ENCODE results near the gene TNFRSF14.

TNFRSF14 gene

DNA sequence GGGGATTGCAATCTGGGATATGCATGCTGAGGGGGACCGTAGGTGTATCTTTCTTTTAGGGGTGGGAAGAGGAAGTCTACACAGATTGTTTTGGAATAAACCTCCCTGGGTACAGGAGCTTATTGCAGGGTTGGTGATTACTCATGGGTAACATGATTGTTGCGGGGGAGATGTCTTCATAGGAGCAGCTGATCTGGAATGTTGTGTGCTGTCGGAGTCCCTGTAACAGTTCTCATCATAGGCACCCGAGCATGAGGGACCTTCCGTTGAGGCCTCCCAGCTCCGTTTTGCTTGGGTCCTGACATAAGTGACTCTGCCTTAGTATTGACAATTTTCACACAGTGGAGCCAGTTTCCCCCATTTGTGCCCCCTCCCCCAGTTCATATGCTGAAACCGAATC is 26.2 kb downstream of the TNFRSF14 start:
- DNase-seq (ENCODE audit: low read depth) = no peak
- no peak overlapping the region for H3K4me3 ChIP-seq (ENCODE audit: low read depth, low read length)

DNA sequence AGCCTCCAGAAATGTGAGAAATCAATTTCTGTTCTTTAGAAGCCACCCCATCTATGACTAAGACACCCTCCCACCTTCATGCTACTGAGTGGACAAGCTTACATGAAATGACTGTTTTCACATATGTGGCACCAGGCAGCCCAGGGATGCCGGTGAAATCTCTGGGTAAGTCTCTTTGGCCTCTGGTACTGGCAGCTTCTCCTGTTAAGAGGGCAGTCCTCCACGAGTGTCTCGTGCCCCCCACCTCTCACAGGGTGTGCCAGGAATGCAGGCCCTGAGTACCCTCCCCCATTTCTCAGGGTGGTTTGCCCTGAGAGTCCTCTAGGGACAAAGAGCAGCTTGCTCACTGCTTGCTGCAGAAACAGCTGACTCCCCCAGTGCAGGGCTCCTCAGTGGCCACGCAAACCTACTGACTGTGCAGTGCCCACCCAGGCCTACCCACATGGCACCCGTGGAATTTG is 27.2 kb downstream of the TNFRSF14 start:
- no peak overlapping the region for H3K4me3 ChIP-seq (ENCODE audit: low read depth, low read length)
- DNase-seq (ENCODE audit: low read depth) = no peak

DNA sequence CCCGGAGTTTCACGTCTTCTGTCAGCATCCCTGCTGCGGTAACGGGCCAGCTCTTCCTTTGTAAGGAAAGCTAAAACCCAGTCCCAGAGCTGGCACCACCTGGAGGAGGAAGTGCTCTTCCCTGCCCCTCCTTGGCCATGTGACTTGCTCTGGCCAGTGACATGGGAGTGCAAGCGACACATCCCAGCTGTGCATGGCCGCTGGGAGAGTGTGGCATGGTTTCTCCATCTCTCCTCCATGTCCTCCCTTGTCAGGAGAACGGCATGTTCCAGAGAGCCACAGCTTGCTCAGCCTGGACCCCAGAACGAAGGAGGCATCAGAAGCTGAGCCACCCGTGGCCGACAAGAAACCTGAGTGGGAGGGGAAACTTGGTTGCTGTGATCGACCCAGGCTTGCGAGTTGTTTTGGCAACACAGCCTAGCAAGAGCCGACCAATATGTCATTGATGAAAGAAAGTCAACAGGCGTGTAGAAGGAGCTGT is 27.7 kb downstream of the TNFRSF14 start:
- DNase-seq (ENCODE audit: low read depth) = no peak
- no peak overlapping the region for H3K4me3 ChIP-seq (ENCODE audit: low read depth, low read length)

DNA sequence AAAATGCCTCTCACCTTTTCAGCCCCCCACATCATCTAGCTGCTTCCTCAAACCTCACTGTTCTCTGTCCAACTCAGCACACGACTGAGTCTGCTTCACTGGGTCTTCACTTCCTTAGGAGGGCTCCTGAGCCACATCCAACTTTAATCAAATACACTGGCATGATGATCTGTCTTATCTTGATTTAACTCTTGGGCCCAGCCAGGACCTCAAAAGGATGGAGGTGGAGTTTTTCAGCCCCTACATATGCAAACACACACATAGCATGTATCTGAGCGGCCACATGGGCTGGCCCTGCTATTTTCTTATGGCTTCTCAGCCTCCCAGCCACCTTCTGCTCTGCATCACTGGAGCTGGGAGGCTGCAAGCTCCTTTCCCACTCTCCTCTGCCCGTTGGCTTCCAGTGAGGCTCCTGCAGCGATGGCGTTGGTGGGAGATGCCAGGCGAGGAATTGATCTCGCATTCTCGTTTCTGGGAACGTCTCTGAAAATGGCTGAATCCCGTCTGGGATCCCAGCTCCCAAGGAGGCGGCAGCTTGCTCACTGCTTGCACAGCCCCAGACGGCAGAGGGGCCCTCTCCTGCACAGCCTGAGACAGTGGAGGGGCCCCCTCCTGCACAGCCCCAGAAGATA is 28.6 kb downstream of the TNFRSF14 start:
- DNase-seq (ENCODE audit: low read depth) = no peak
- peak overlapping the region; percentile 77 for H3K4me3 ChIP-seq (ENCODE audit: low read depth, low read length)

DNA sequence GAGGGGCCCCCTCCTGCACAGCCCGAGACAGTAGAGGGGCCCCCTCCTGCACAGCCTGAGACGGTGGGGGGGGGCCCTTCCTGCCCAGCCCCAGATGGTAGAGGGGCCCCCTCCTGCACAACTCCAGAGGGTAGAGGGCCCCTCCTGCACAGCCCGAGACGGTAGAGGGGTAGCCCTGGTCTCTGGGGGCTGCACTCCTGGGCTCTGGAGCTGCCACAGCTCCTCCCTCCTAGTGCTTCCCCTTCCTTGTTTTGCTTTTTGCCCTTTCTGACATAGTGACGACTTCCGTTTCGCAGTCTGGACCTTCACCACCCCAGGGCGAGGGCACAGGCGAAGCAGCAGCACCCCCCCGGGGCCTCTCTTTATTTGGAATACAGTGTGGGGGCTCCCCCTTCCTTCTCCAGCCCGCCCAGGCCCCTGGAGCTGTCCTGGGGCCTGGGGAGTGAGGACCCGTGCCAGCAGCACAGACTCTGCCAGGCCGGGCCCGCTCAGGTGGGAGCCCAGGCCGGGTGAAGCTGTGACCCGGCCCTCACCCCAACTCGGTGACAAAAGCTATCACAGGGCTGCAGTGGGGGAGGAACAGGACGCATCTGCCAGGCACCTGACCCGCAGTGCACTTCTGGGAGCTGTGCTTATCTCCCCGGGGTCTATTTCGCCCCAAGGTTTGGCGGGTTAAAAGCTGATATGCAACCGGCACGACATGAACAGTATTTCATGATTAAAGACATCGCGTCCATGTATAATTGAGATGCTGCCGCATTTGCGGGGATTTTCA is 29.3 kb downstream of the TNFRSF14 start:
- no peak for DNase-seq (ENCODE audit: low read depth)
- peak overlapping the region; percentile 77 for H3K4me3 ChIP-seq (ENCODE audit: low read depth, low read length)

DNA sequence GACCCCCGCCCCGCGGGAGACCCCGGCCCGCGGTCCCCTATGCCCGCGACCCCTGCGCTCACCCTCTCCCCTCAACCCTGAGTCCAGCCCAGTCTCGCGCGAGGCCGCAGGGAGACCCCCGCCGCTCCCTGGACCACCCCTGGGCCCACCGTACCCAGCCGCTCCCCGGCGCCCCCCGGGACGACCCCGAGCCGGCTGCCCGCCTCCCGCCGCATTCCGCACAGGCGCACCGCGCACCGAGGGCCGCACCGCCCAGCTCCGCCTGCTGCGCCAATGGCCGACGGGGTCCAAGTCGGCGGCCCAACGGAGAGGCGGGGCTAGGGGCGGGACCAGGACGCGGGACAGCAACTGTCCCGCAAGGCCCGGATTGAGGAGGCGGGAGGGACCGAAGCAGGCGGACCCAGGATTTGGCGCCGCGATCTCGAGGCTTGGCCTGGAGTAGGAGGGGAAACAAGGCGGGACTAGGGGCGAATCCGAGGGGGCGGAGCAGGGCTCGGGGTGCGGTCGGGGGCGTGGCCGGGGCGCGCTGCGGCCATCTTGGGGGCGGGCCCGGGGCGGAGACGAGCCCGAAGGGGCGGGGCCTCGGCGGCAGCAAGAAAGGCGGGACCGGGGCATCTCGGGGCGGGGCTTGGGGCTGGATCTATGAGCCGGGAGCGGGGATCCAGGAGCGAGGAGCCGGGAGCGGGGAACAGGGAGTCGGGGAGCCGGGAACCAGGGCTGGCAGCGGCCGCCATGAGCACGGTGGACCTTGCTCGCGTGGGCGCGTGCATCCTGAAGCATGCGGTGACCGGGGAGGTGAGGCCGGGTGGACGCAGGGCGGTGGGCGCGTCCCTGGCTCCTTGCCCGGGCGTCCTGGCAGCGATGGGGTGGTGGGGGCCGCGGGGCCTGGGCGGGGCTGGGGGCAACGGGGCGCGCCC is 30.2 kb downstream of the TNFRSF14 start, which contains the start of gene PRXL2B:
PRXL2B (plus strand) TSS at position 624 of the 917 bp plus-strand sequence; CDS start at position 733, 109 bp downstream.
- H3K4me3 ChIP-seq (ENCODE audit: low read depth, low read length) = peak within 1 kb of the TSS; percentile 77
- peak; percentile 98 for DNase-seq (ENCODE audit: low read depth)

DNA sequence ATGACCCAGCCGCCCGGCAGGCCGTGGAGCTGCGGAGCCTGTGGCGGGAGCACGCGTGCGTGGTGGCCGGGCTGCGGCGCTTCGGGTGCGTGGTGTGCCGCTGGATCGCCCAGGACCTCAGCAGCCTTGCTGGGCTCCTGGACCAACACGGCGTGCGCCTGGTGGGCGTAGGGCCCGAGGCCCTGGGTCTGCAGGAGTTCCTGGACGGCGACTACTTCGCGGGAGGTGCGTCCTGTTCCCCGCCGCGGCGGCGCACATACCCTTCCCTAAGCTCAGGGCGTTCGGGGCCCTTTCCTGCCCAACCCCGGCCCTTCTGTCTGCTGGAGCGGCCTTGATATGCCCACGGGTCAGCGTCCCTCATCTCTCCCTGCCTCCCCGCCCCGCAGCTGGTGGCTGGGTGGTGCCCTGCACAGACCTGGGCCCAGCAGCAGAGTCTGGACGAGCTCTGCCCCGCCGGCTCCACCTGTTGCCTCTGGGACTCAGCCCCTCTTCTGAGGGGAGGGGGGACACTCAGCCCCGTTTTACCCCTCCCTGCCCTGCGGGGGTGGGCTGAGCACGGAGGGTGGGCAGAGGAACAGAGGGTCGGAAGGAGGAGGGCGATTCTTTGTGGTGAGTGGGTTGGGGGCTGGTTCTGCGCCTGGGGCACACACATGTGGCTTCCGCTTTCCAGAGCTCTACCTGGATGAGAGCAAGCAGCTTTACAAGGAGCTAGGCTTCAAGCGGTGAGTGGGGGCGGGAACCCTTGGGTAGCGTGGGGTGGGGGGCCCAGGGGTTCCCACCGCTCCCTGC is 31.1 kb downstream of the TNFRSF14 start:
- no peak for DNase-seq (ENCODE audit: low read depth)

DNA sequence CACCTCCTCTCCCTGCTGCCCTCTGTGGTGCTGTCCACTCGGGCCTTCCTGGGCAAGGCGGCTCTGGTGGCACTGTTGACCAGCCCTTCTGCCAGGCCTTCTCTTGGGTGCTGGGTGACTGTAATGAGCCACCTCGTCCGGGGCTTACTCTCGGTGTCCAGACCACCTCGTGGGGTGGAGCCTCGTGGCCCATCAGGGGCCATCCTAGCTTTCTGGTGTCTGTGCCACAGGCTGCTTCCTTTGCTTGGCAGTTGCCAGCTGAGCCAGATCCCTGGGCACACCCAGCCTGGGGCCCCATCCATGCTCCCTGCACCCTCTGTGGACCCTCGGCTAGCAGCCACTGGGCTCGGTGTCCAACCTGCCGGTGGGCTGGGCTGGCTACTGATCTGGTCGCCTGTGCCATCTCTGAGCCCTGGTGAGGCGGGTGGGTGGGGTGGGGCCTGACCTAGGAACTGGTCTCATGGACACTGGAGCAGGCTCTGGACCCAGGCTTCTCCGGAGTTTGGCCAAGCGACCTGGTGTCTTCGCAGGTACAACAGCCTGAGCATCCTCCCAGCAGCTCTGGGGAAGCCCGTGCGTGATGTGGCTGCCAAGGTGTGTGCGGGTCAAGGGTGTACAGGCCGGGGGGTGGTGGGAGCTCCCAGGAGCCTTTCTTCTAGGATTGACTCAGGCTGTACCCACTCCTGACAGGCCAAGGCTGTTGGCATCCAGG is 31.8 kb downstream of the TNFRSF14 start:
- no peak for DNase-seq (ENCODE audit: low read depth)
- peak overlapping the region; percentile 77 for H3K4me3 ChIP-seq (ENCODE audit: low read depth, low read length)

More for the DNA sequence above, 31.1 kb downstream of the TNFRSF14 start:
- peak overlapping the region; percentile 77 for H3K4me3 ChIP-seq (ENCODE audit: low read depth, low read length)

DNA sequence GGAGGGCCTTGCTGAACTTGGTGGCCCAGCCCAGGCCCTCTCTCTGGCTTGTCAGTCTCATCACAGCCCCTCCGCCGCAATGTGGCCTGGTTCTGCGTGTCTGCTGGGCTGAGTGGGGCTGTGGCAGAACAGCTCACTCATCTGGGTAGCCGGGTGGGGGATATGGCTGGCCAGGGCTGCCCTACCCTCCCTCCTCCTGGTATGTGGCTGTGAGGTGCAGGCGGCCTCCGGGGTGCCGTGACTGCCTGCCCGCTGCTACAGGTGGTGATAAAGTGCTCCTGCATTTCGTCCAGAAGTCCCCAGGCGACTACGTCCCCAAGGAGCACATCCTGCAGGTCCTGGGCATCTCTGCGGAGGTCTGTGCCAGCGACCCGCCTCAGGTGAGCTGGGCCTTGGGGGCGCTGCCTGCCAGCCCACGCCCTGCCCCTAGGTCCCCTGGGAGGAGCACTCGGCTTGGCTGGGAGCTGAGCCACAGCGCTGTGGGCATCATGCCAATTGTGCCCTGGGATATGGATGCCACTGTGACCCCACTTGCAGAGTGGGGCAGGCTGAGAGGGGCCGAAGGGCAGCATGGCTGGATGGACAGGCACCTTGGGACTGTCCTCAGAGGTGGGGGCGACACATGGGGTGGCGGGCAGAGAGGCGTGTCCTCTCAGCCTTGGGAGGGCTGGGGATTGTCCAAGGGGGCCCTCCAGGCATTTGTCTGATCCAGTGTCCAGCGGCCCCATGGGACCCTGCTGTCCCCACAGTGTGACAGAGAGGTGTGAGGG is 32.7 kb downstream of the TNFRSF14 start:
- DNase-seq (ENCODE audit: low read depth) = no peak
- H3K4me3 ChIP-seq (ENCODE audit: low read depth, low read length) = no peak overlapping the region

DNA sequence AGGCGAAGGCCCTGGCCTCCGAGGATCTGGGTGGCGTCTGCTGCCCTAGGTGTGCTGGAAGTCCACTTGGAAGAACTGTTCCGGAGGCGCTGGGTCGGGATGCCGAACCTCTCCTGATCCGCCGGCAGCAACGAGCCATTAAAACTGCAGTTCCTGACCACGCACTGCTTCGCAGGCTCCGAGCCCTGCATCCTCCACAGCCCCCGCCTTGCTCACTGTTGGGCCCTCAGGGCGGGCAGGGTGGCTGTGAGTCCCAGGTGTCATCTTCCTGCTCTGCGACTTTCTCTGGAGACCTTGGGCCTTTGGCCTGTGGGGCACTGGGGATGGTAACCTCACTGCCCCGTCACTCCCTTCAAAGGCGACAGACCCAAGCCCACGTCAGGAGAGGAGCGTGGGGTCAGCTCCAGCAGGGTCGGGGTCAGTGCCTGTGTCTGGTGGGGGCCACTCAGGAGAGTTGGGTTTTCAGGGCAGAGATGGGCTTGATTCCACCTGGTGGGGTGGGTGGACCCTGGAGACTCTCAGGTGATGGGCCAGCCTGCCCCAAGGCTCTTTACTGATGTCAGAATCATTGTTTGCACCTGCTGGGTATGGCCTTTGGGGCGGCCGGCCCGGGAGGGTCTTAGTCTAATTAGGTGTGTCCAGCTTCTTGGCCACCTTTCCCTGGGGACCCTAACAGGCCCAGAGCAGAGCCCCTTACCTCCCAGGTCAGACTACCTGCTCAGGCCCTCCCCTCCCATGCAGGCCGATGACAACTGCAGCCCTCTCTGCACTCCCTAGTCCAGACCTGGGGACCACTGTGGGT is 33.5 kb downstream of the TNFRSF14 start:
- DNase-seq (ENCODE audit: low read depth) = no peak
- no peak overlapping the region for H3K4me3 ChIP-seq (ENCODE audit: low read depth, low read length)

DNA sequence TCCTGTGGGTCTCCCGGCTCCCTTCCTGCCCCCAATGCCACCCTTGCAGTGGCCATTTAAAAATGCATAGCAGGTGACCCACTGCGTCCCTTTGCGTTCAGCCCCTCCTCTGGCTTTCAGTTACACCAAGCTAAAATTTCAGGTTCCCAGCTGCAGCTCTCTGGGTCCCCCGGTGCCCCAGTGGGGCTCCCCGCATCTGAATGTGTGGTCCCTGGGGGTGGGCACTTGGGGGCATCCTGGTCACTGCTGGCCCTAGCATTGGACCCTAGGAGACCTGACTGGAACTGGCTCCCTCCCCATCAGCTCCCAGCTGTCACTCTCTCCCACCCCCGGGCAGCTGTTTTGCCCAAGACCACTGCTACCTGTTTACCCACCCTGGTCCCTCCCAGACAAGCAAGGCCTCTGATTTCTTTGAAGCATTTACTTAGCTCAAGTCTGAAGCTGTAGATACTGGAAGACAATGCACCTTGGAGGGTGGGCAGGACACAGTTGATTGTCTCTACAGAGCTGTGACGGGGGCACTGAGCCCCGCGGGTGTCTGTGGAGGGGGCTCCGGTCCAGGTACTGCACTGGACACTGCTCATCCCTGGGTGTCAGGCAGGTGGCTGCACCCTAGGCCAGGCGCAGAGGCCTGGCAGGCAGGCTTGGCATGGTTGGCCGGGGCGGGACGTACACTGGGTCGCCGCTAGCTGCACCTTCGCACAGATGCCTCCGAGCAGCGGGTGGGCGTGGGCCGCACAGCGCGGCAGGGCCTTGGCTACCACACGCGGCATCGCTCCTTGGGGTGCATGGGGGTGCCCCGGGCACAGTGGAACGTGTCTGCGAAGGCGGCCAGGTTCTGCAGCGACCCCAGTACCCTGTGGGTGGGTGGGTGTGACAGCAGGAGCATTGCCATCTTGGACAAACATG is 34.3 kb downstream of the TNFRSF14 start:
- no peak for DNase-seq (ENCODE audit: low read depth)
- H3K4me3 ChIP-seq (ENCODE audit: low read depth, low read length) = no peak overlapping the region

DNA sequence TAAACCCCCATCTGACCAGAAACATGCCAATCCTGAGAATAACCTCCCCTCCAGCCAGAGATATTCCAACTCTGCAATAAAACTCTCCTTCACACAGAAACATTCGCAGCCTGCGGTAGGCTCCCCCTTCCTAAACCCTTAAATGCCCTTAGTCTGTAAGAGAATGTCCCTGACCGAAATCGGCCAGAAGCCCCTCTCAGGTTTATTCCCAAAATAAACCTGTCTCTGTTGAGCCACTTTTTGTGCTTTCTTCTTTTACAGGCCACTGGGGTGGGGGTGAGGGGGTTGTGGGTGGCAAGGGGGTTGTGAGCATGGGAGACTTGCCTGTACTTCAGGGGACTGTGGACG is 35.0 kb downstream of the TNFRSF14 start:
- no peak overlapping the region for H3K4me3 ChIP-seq (ENCODE audit: low read depth, low read length)
- no peak for DNase-seq (ENCODE audit: low read depth)

DNA sequence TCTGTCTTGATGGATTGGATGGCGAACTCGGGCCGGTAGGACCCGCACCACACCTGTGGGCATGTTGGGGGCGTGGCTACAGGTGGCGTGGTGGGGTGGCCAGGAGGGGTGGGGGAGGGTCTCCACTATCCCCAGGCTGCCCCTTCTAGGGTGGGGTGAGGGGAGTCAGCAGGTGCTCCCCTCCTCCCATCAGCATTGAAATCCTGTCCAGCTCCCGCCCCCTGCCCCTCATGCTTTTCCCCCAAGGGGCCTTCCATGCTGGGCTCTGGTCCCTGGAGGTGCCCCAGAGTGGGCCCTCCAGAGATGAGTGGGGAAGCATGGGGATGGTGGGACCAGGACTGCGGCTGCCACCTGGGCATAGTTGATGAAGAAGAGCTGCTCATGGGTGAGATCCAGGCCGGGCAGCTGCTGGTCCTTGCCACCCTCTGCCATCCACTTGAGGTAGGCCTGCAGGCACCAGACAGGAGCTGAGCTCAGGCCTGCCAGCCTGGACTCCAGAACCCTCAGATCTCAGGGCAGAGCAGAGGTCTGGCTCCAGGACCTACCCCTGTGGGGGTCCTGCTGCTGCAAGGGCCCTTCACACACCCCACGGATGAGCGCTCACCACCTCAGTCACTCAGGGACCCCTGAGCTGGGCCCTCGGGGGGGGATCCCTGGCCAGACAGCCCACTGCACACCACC is 35.5 kb downstream of the TNFRSF14 start:
- no peak for DNase-seq (ENCODE audit: low read depth)
- H3K4me3 ChIP-seq (ENCODE audit: low read depth, low read length) = no peak overlapping the region

DNA sequence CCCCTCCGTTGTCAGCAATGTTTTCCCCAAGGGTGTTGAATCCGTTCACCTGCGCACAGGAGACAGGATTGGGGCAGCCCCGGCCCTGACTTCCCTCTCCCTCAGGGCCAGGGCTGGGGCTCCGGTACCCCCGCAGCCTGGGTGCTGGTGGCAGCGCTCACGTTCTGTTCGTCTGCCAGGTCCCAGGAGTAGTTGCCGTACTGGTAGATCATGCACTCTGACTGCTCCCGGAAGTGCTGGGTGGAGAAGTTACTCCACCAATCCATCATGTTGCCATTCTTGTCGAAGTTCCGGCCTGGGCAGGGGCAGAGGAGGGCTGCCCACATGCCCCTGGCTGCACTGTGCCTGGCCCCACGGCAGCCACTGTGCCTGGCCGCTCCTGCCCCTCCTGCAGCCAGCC is 36.5 kb downstream of the TNFRSF14 start:
- H3K4me3 ChIP-seq (ENCODE audit: low read depth, low read length) = no peak overlapping the region
- DNase-seq (ENCODE audit: low read depth) = no peak

DNA sequence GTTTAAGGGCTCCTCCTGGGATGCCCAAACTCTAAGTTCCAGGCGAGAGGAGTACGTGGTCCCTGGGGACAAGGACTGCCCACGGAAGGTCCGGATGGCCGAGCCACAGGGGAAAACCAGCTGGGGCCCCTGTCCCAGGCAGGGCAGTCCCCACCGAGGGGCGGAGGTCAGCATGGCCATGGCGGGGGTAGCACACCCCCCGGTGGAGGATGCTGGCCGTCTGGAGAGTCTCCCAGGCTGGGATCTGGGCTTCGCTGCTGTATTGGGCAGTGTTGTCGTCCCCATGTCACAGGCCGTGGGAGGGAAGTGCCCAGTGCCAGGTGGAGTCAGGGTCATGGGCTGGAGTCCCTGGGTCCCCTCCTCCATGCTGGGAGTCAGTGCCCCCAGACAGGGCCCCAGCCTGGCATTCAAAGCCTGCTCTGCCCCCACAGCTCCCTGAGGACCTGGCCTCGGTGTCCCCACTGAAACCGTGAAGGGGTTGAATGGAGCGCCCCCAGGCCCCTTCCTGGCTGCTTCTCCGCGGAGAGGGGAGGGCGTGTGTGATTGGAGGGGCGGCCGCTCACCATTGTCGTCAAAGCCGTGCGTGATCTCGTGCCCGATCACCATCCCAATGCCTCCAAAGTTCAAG is 37.2 kb downstream of the TNFRSF14 start:
- H3K4me3 ChIP-seq (ENCODE audit: low read depth, low read length) = no peak overlapping the region
- DNase-seq (ENCODE audit: low read depth) = no peak
